ENCODE measurements around the gene AHI1. TPM values are rescaled to one million over a fixed set of nuclear protein-coding genes. Genes with fewer than 3 reads are reported as not detected.

Gene AHI1
- total RNA-seq = 8.1 and 13.7 TPM in 2 replicates

GRCh38 chr6:135497412-135498184 lies at the start of gene AHI1:
TSS of gene AHI1 (minus strand) at chr6:135497740. CDS start at chr6:135492237, 5,503 bp downstream.

Small RNAs within 50 kb of the gene (small RNA-seq; reads per million reads assigned to genes)
- not detected for gene MIR548A2
- not detected for gene RF00019

Measured in placental epithelial cell (primary cell).